Neural progenitor cell (in vitro differentiated cells): ENCODE measurements around the gene KRTAP5-1. TPM values are rescaled to one million over a fixed set of nuclear protein-coding genes. Genes with fewer than 3 reads are reported as not detected.
A peak's percentile ranks its signal among the peaks of the same experiment; 100 is the strongest.

ENCODE experiments used
- DNase-seq: peaks from one replicate; pipeline ENCODE4 v3.0.0-alpha.2; 2016; ENCODE audit warnings: low spot score
- H2AFZ ChIP-seq: fragments of 200-600 bp; sonication (generic); replicated peaks from 2 replicates; pipeline ENCODE4 v1.6.1; 2016; ENCODE audit warnings: antibody characterized with exemption
- H3F3A ChIP-seq: fragments of 200-600 bp; sonication (generic); 2 replicates; pipeline ENCODE4 v1.6.1; 2016; ENCODE audit warnings: antibody characterized with exemption, low read depth
- H3K27ac ChIP-seq: fragments of 200-600 bp; sonication (generic); 2 replicates; pipeline ENCODE4 v1.5.1; 2016; ENCODE audit warnings: mild to moderate bottlenecking
- H3K27me3 ChIP-seq: fragments of 200-600 bp; sonication (generic); 2 replicates; pipeline ENCODE4 v1.6.1; 2016; ENCODE audit warnings: mild to moderate bottlenecking, moderate library complexity
- H3K36me3 ChIP-seq: fragments of 200-600 bp; sonication (generic); 2 replicates; pipeline ENCODE4 v1.5.1; 2016
- H3K4me1 ChIP-seq: fragments of 200-600 bp; sonication (generic); 2 replicates; pipeline ENCODE4 v1.6.1; 2016; ENCODE audit warnings: mixed run types
- H3K4me2 ChIP-seq: fragments of 200-600 bp; sonication (generic); 2 replicates; pipeline ENCODE4 v1.6.1; 2016
- H3K4me3 ChIP-seq: fragments of 200-600 bp; sonication (generic); 2 replicates; pipeline ENCODE4 v1.5.1; 2016
- H3K79me2 ChIP-seq: fragments of 200-600 bp; sonication (generic); 2 replicates; pipeline ENCODE4 v1.6.1; 2016; ENCODE audit warnings: low read depth
- H3K9ac ChIP-seq: fragments of 200-600 bp; sonication (generic); 2 replicates; pipeline ENCODE4 v1.6.1; 2016
- H3K9me3 ChIP-seq: fragments of 200-600 bp; sonication (generic); 2 replicates; pipeline ENCODE4 v1.5.1; 2016; ENCODE audit warnings: low read depth
- H4K20me1 ChIP-seq: fragments of 200-600 bp; sonication (generic); 2 replicates; pipeline ENCODE4 v1.6.1; 2016; ENCODE audit warnings: low read depth
- H3K27ac Mint-ChIP-seq: 3 replicates; pipeline ENCODE4 v1.8.0; 2021; ENCODE audit warnings: mixed read lengths
- H3K27me3 Mint-ChIP-seq: 2 replicates; pipeline ENCODE4 v1.8.0; 2022; ENCODE audit warnings: low read depth, mild to moderate bottlenecking, inconsistent platforms, moderate library complexity, mixed read lengths; ENCODE audit not compliant: insufficient read depth
- H3K36me3 Mint-ChIP-seq: 3 replicates; pipeline ENCODE4 v1.8.0; 2021; ENCODE audit warnings: mixed read lengths
- H3K4me1 Mint-ChIP-seq: 3 replicates; pipeline ENCODE4 v1.8.0; 2021; ENCODE audit warnings: mixed read lengths
- H3K4me3 Mint-ChIP-seq: 3 replicates; pipeline ENCODE4 v1.8.0; 2021; ENCODE audit warnings: mild to moderate bottlenecking, moderate library complexity, mixed read lengths
- H3K9me3 Mint-ChIP-seq: 3 replicates; pipeline ENCODE4 v1.8.0; 2020; ENCODE audit warnings: mixed read lengths
- CTCF ChIP-seq: fragments of 200-600 bp; sonication (generic); IDR thresholded peaks from 2 replicates; pipeline ENCODE4 v1.5.1; 2017; ENCODE audit warnings: antibody characterized with exemption, mild to moderate bottlenecking
- EZH2 ChIP-seq: fragments of 200-600 bp; sonication (generic); IDR thresholded peaks from 2 replicates; pipeline ENCODE4 v1.6.1; 2017; ENCODE audit warnings: antibody characterized with exemption, mild to moderate bottlenecking, moderate library complexity
- EZH2phosphoT487 ChIP-seq: fragments of 200-600 bp; sonication (generic); IDR thresholded peaks from 2 replicates; pipeline ENCODE4 v1.6.1; 2017; ENCODE audit warnings: antibody characterized with exemption
- total RNA-seq: library from RNA; depleted of rRNA; stranded (reverse); fragments of >200 nt; gene quantifications from 2 replicates; pipeline ENCODE4 v1.2.3, GENCODE V29; 2015; ENCODE audit warnings: low replicate concordance

The KRTAP5-1 gene
- total RNA-seq, 1 donor from 2014 or later, result not detected

GRCh38 chr11:1556278-1556902 is 28.7 kb downstream of the KRTAP5-1 start:
- Histone ChIP-seq H3K9ac (no peak overlapping the region), H3K79me2 (no peaks in the 10 kb centered on the region), H3K4me1 (peaks cover 12% of the 10 kb centered on the region), H3K4me3 (no peak overlapping the region), H3K27me3 (peaks cover 81% of the 10 kb centered on the region), H4K20me1 (peaks cover 5% of the 10 kb centered on the region), H2AFZ (no peak overlapping the region), H3F3A (no peaks in the 10 kb centered on the region), H3K4me2 (no peak overlapping the region), H3K36me3 (no peaks in the 10 kb centered on the region), H3K9me3 (no peaks in the 10 kb centered on the region), H3K27ac (no peak overlapping the region)
- no peaks in the 10 kb centered on the region for H3K4me1 Mint-ChIP-seq
- H3K27ac Mint-ChIP-seq, result no peak overlapping the region
- no peak overlapping the region for H3K4me3 Mint-ChIP-seq
- no peaks in the 10 kb centered on the region for H3K36me3 Mint-ChIP-seq
- H3K27me3 Mint-ChIP-seq, result peaks cover 20% of the 10 kb centered on the region
- no peak for DNase-seq
- peak; percentile 57 for TF ChIP-seq EZH2phosphoT487
- TF ChIP-seq EZH2, result peak; percentile 69
- TF ChIP-seq CTCF, result no peak
- H3K9me3 Mint-ChIP-seq, result no peaks in the 10 kb centered on the region

GRCh38 chr11:1555713-1556153 is 29.4 kb downstream of the KRTAP5-1 start:
- TF ChIP-seq EZH2 (no peak), CTCF (no peak), EZH2phosphoT487 (no peak)
- peaks cover 81% of the 10 kb centered on the region for H3K27me3 ChIP-seq
- no peak overlapping the region for H3K27ac Mint-ChIP-seq
- no peak overlapping the region for H3K27ac ChIP-seq
- H3K36me3 ChIP-seq, result no peaks in the 10 kb centered on the region
- no peak overlapping the region for H2AFZ ChIP-seq
- H3K9ac ChIP-seq, result no peak overlapping the region
- H3K9me3 Mint-ChIP-seq, result no peaks in the 10 kb centered on the region
- H3K27me3 Mint-ChIP-seq, result peaks cover 20% of the 10 kb centered on the region
- H3K79me2 ChIP-seq, result no peaks in the 10 kb centered on the region
- H3K4me3 Mint-ChIP-seq, result no peak overlapping the region
- H3K4me2 ChIP-seq, result no peak overlapping the region
- no peaks in the 10 kb centered on the region for H3K36me3 Mint-ChIP-seq
- DNase-seq, result no peak
- H3K4me1 Mint-ChIP-seq, result no peaks in the 10 kb centered on the region
- no peaks in the 10 kb centered on the region for H3K9me3 ChIP-seq
- H4K20me1 ChIP-seq, result peaks cover 5% of the 10 kb centered on the region
- H3F3A ChIP-seq, result no peaks in the 10 kb centered on the region
- no peak overlapping the region for H3K4me3 ChIP-seq
- H3K4me1 ChIP-seq, result peaks cover 12% of the 10 kb centered on the region

GRCh38 chr11:1554981-1555712 is 29.9 kb downstream of the KRTAP5-1 start:
- no peak for DNase-seq
- no peaks in the 10 kb centered on the region for H3K36me3 Mint-ChIP-seq
- peaks cover 23% of the 10 kb centered on the region for H3K27me3 Mint-ChIP-seq
- Histone ChIP-seq H3K9ac (no peak overlapping the region), H3K79me2 (no peaks in the 10 kb centered on the region), H3K4me2 (no peak overlapping the region), H3K4me1 (peaks cover 12% of the 10 kb centered on the region), H2AFZ (no peak overlapping the region), H3F3A (no peaks in the 10 kb centered on the region), H3K27me3 (peaks cover 84% of the 10 kb centered on the region), H4K20me1 (peaks cover 5% of the 10 kb centered on the region), H3K9me3 (no peaks in the 10 kb centered on the region), H3K36me3 (no peaks in the 10 kb centered on the region), H3K27ac (no peak overlapping the region), H3K4me3 (no peak overlapping the region)
- no peaks in the 10 kb centered on the region for H3K9me3 Mint-ChIP-seq
- no peaks in the 10 kb centered on the region for H3K4me1 Mint-ChIP-seq
- no peak overlapping the region for H3K27ac Mint-ChIP-seq
- TF ChIP-seq EZH2phosphoT487, result no peak
- TF ChIP-seq CTCF, result peak; percentile 18
- H3K4me3 Mint-ChIP-seq, result no peak overlapping the region
